ENCODE measurements around the gene C4B. TPM values are rescaled to one million over a fixed set of nuclear protein-coding genes. Genes with fewer than 3 reads are reported as not detected.

Gene C4B
- total and polyA plus RNA-seq, 2 donors (not counting 1 experiment from before 2014, with no cell fraction given), result 16.2 to 19.0 TPM

GRCh38 chr6:32068867-32069266 is 54.3 kb downstream of the C4B start:
- Histone ChIP-seq H4K20me1 (ENCODE audit: control insufficient read depth, extremely low read depth, insufficient read depth, low read length) (no peaks in the 10 kb centered on the region), H3K36me3 (ENCODE audit: control insufficient read depth, insufficient read depth, low read length) (peaks cover 1% of the 10 kb centered on the region), H3K4me1 (ENCODE audit: control insufficient read depth, extremely low read depth, insufficient read depth, low read length) (no peaks in the 10 kb centered on the region), H3K4me3 (replicated peaks in 1 of 4; ENCODE audit: control extremely low read depth in 1 of 4, insufficient read depth in 1 of 4, low read depth in 3 of 4, low read length in 4 of 4) (no peak overlapping the region), H3K79me2 (ENCODE audit: control insufficient read depth, insufficient read depth, low read length) (no peaks in the 10 kb centered on the region), H3K4me2 (ENCODE audit: extremely low read depth, insufficient read depth, low read length) (no peak overlapping the region), H3K9ac (ENCODE audit: insufficient read depth, low read length) (no peak overlapping the region), H3K9me3 (ENCODE audit: control insufficient read depth, insufficient read depth, low read depth, low read length) (no peaks in the 10 kb centered on the region), H3K27me3 (ENCODE audit: control insufficient read depth, insufficient read depth, low read length) (no peaks in the 10 kb centered on the region), H3K27ac (ENCODE audit: insufficient read depth, low read length) (no peak overlapping the region), H2AFZ (ENCODE audit: low read length) (no peak overlapping the region)
- DNase-seq (ENCODE audit: low read depth in 2 of 2), result no peak
- no peak for TF ChIP-seq CTCF (conservative IDR thresholded peaks at IDR 0.05 in 1 of 2, IDR thresholded peaks at IDR 0.05 in 1 of 2; ENCODE audit: low read depth in 1 of 2, low read length in 2 of 2)

- Histone ChIP-seq H3K9me3 (ENCODE audit: control insufficient read depth, insufficient read depth, low read depth, low read length) (no peaks in the 10 kb centered on the region), H2AFZ (ENCODE audit: low read length) (no peak overlapping the region), H3K4me1 (ENCODE audit: control insufficient read depth, extremely low read depth, insufficient read depth, low read length) (no peaks in the 10 kb centered on the region), H3K27me3 (ENCODE audit: control insufficient read depth, insufficient read depth, low read length) (no peaks in the 10 kb centered on the region), H3K4me3 (replicated peaks in 1 of 4; ENCODE audit: control extremely low read depth in 1 of 4, insufficient read depth in 1 of 4, low read depth in 3 of 4, low read length in 4 of 4) (no peak overlapping the region), H3K36me3 (ENCODE audit: control insufficient read depth, insufficient read depth, low read length) (peaks cover 1% of the 10 kb centered on the region), H3K9ac (ENCODE audit: insufficient read depth, low read length) (no peak overlapping the region), H3K27ac (ENCODE audit: insufficient read depth, low read length) (no peak overlapping the region), H3K4me2 (ENCODE audit: extremely low read depth, insufficient read depth, low read length) (no peak overlapping the region), H4K20me1 (ENCODE audit: control insufficient read depth, extremely low read depth, insufficient read depth, low read length) (no peaks in the 10 kb centered on the region), H3K79me2 (ENCODE audit: control insufficient read depth, insufficient read depth, low read length) (no peaks in the 10 kb centered on the region)
- DNase-seq (ENCODE audit: low read depth in 2 of 2), result no peak
- TF ChIP-seq EZH2 (IDR thresholded peaks at IDR 0.05; ENCODE audit: low read length, missing control alignments), result no peak
These were observed 54.9 kb downstream of the C4B start for GRCh38 chr6:32069460-32069859.

GRCh38 chr6:32069878-32070515 is 55.4 kb downstream of the C4B start:
- Histone ChIP-seq H2AFZ (ENCODE audit: low read length) (no peak overlapping the region), H3K27ac (ENCODE audit: insufficient read depth, low read length) (no peak overlapping the region), H3K9me3 (ENCODE audit: control insufficient read depth, insufficient read depth, low read depth, low read length) (no peaks in the 10 kb centered on the region), H3K79me2 (ENCODE audit: control insufficient read depth, insufficient read depth, low read length) (no peaks in the 10 kb centered on the region), H4K20me1 (ENCODE audit: control insufficient read depth, extremely low read depth, insufficient read depth, low read length) (no peaks in the 10 kb centered on the region), H3K36me3 (ENCODE audit: control insufficient read depth, insufficient read depth, low read length) (peaks cover 1% of the 10 kb centered on the region), H3K9ac (ENCODE audit: insufficient read depth, low read length) (no peak overlapping the region), H3K4me1 (ENCODE audit: control insufficient read depth, extremely low read depth, insufficient read depth, low read length) (no peaks in the 10 kb centered on the region), H3K27me3 (ENCODE audit: control insufficient read depth, insufficient read depth, low read length) (no peaks in the 10 kb centered on the region), H3K4me3 (replicated peaks in 1 of 4; ENCODE audit: control extremely low read depth in 1 of 4, insufficient read depth in 1 of 4, low read depth in 3 of 4, low read length in 4 of 4) (no peak overlapping the region), H3K4me2 (ENCODE audit: extremely low read depth, insufficient read depth, low read length) (no peak overlapping the region)
- no peak for TF ChIP-seq EZH2 (IDR thresholded peaks at IDR 0.05; ENCODE audit: low read length, missing control alignments)
- no peak for TF ChIP-seq CTCF (conservative IDR thresholded peaks at IDR 0.05 in 1 of 2, IDR thresholded peaks at IDR 0.05 in 1 of 2; ENCODE audit: low read depth in 1 of 2, low read length in 2 of 2)
- no peak for DNase-seq (ENCODE audit: low read depth in 2 of 2)

Data from fibroblast of lung (primary cell).